Heart left ventricle (tissue), 13 donors: ENCODE results near the gene MRPL53.

Source experiments
- POLR2A ChIP-seq, 2 donors: fragments of 450-650 bp; IDR thresholded peaks; one replicate each; pipeline ENCODE4 v1.6.1; 2017; ENCODE audit warnings: antibody characterized with exemption in 2 of 2, mild to moderate bottlenecking in 2 of 2, moderate library complexity in 2 of 2
- TF ChIP-seq, protein P1 (sequence below), 12 donors: fragments of 200-600 bp; sonication (generic) in 4 of 12; IDR thresholded peaks; one replicate each; pipeline versions ENCODE4 v1.5.0 to v1.8.0; 2018 to 2022; ENCODE audit warnings: antibody characterized with exemption in 12 of 12, mild to moderate bottlenecking in 5 of 12
- donor health status: ischemic (EF 13 %, LVEDD 7.1; RV severe dilation, severe dysfunction).
- donor health status: DM: no; HTN: yes; CAD: no.
- donor health status: DM: no; HTN: no; CAD: no.
- donor health status: ischemic (EF 25% LVEDD 6.9; RV normal size, moderate dysfunction).
- donor health status: ischemic (EF 25% LVEDD 5.7; RV mildly dilated, moderate dysfunction).
- donor health status: ischemic (EF 35%, LVEDD 5.7; RV mildly dilated, moderate dysfunction).
- donor health status: nonischemic (EF 11% LVEDD 7.7; RV severe dilation, severe dysfunction).
- donor health status: DM: yes; HTN: yes; CAD: no.
- donor health status: PGD.
- donor health status: ischemic (EF 29% LVEDD 5.4; RV normal size, mild dysfunction).
- donor health status: nonischemic (EF 23%, LVEDD 6.1; RV moderate dilation, normal function).

GRCh38 chr2:74428675-74429074 is 43.8 kb downstream of the MRPL53 start:
- TF ChIP-seq, protein P1, sequence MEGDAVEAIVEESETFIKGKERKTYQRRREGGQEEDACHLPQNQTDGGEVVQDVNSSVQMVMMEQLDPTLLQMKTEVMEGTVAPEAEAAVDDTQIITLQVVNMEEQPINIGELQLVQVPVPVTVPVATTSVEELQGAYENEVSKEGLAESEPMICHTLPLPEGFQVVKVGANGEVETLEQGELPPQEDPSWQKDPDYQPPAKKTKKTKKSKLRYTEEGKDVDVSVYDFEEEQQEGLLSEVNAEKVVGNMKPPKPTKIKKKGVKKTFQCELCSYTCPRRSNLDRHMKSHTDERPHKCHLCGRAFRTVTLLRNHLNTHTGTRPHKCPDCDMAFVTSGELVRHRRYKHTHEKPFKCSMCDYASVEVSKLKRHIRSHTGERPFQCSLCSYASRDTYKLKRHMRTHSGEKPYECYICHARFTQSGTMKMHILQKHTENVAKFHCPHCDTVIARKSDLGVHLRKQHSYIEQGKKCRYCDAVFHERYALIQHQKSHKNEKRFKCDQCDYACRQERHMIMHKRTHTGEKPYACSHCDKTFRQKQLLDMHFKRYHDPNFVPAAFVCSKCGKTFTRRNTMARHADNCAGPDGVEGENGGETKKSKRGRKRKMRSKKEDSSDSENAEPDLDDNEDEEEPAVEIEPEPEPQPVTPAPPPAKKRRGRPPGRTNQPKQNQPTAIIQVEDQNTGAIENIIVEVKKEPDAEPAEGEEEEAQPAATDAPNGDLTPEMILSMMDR (IDR thresholded peaks at IDR 0.05) = no peak
- no peak for TF ChIP-seq POLR2A (IDR thresholded peaks at IDR 0.05)
